HG02884 (cell line): ENCODE results near the gene CACNA2D1.

ENCODE experiments used
- ATAC-seq: cut with Tn5 transposase; IDR thresholded peaks from one replicate; pipeline ENCODE4 v1.9.1; 2021; ENCODE audit warnings: mild to moderate bottlenecking, moderate library complexity; ENCODE audit not compliant: unreplicated experiment

The CACNA2D1 gene

GRCh38 chr7:81903115-81903514, 540.5 kb downstream of the CACNA2D1 start:
- ATAC-seq = no peak

GRCh38 chr7:81902536-81902935, 541.0 kb downstream of the CACNA2D1 start:
- no peak for ATAC-seq
